ENCODE measurements around the gene ERBB4.

DNA sequence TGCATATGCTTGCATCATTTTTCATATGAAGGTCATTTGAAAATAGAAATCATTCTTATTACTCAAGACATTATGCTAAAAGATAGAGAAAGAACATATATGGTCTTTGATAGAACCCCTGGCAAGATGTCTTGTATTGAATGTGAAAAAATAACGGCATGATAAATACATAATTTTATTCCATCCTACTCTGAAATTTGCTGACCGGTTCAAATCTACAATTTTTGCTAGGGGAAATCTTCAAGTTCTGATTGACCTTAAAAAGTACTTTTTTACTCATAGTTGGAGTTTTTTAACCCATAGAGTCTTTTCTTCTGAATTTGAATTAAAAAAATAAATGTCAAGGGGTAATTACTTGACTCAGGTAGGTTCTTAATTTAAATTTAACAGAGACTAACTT lies 920.8 kb downstream of the ERBB4 start:
- TF ChIP-seq POLR2AphosphoS5 (IDR thresholded peaks at IDR 0.05): no peak
- TF ChIP-seq, protein P1, sequence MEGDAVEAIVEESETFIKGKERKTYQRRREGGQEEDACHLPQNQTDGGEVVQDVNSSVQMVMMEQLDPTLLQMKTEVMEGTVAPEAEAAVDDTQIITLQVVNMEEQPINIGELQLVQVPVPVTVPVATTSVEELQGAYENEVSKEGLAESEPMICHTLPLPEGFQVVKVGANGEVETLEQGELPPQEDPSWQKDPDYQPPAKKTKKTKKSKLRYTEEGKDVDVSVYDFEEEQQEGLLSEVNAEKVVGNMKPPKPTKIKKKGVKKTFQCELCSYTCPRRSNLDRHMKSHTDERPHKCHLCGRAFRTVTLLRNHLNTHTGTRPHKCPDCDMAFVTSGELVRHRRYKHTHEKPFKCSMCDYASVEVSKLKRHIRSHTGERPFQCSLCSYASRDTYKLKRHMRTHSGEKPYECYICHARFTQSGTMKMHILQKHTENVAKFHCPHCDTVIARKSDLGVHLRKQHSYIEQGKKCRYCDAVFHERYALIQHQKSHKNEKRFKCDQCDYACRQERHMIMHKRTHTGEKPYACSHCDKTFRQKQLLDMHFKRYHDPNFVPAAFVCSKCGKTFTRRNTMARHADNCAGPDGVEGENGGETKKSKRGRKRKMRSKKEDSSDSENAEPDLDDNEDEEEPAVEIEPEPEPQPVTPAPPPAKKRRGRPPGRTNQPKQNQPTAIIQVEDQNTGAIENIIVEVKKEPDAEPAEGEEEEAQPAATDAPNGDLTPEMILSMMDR (IDR thresholded peaks at IDR 0.05): no peak
- TF ChIP-seq POLR2A (IDR thresholded peaks at IDR 0.05): no peak

All from prostate gland (tissue), 2 donors.